ENCODE measurements around the gene DDX1. TPM values are rescaled to one million over a fixed set of nuclear protein-coding genes. Genes with fewer than 3 reads are reported as not detected.

DDX1 gene
- total RNA-seq, 1 donor from 2014 or later: 114 TPM

DNA sequence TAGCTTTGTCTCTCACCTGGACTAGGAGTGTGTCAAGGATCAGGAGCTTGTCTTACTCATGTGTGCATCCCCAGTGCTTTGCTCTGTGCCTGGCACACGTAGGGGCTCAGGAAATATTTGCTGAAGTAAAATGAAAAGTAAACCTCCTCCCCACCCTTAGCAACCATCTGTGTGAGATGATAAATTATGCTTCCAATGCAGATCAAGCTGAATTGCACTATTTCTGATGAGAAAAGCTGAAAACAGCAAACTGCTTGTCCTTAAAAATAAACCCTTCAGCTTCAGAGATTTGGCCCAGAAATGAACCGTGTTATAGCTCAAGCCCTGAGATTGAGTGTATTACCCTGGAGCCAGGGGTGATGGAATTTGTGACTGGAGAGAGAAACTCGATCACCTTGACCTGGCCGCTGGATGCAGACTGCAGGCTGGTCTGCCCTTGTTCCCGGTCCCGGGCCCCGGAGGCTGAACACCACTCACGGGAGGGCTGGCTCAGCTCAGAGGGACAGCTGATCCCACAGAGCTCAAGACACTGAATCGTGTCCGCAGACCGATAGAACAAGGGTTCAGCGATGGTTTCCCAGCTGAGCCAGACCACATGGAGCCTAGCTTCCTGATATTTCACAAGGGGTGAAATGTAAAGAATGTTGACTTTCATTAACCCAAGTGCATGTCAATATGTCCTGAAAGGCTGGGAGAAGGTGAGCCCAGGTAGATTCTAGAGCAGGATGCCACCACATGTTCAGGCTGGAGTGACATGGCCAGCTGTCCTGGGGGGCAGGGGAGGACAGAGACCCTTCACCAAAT is 50.5 kb downstream of the DDX1 start:
- no peak for DNase-seq (ENCODE audit: low spot score in 2 of 2)
- no peak for FAIRE-seq

- no peak for FAIRE-seq
Observed at GRCh38 chr2:15642815-15643500, 51.3 kb downstream of the DDX1 start.

GRCh38 chr2:15643791-15644585 is 52.3 kb downstream of the DDX1 start:
- DNase-seq (ENCODE audit: low spot score in 2 of 2): no peak

More at GRCh38 chr2:15642815-15643500, 51.3 kb downstream of the DDX1 start:
- no peak for DNase-seq (ENCODE audit: low spot score in 2 of 2)

GRCh38 chr2:15645300-15645699 is 53.6 kb downstream of the DDX1 start:
- no peak for DNase-seq (ENCODE audit: low spot score in 2 of 2)
- no peak for FAIRE-seq

More at GRCh38 chr2:15643791-15644585, 52.3 kb downstream of the DDX1 start:
- no peak for FAIRE-seq

GRCh38 chr2:15645720-15646385 is 54.2 kb downstream of the DDX1 start:
- DNase-seq (ENCODE audit: low spot score in 2 of 2) (no peak), FAIRE-seq (no peak)

GRCh38 chr2:15646661-15647060 is 55.0 kb downstream of the DDX1 start:
- FAIRE-seq (no peak), DNase-seq (ENCODE audit: low spot score in 2 of 2) (no peak)

- FAIRE-seq (no peak), DNase-seq (ENCODE audit: low spot score in 2 of 2) (no peak)
Observed at GRCh38 chr2:15647622-15648590, 56.2 kb downstream of the DDX1 start.

DNA sequence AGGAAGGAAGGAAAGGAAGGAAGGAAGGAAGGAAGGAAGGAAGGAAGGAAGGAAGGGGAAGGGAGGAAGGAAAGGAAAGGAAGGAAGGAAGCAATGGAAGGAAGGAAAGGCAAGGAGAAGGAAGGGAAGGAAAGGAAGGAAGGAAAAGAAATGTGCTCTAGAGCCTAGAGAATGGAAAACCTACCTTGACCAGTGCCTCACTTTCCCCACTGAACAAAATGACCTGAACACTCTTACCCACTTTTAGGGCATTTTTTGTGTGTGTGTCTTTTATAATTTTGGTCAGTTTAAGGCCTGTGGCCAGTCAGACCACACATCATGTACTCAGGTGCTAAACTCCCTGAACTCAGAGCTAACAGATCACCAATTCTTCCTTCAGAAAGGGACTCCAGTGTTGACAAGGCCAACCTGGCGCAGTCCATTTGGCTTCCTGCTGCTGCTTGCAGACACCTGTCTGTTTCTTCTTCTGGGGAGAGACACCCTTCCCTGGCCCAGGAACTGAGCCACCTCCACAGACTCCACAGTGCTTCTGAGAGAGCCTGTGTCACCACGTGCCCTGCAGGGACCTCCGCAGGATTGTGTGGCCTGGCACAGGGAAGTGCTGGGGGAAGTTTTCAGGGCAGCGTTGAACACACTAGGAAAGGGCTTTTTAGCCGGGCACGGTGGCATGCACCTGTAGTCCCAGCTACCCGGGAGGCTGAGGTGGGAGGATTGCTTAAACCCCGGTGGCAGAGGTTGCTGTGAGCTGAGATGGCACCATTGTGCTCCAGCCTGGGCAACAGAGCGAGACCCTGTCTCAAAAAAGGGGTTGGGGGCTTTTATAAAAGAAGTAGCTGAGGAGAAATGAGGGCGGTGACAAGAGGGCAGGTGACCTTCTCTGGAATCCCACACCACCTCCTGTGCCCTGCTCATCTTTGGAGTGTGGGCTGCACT is 57.2 kb downstream of the DDX1 start:
- FAIRE-seq: no peak
- DNase-seq (ENCODE audit: low spot score in 2 of 2): no peak

DNA sequence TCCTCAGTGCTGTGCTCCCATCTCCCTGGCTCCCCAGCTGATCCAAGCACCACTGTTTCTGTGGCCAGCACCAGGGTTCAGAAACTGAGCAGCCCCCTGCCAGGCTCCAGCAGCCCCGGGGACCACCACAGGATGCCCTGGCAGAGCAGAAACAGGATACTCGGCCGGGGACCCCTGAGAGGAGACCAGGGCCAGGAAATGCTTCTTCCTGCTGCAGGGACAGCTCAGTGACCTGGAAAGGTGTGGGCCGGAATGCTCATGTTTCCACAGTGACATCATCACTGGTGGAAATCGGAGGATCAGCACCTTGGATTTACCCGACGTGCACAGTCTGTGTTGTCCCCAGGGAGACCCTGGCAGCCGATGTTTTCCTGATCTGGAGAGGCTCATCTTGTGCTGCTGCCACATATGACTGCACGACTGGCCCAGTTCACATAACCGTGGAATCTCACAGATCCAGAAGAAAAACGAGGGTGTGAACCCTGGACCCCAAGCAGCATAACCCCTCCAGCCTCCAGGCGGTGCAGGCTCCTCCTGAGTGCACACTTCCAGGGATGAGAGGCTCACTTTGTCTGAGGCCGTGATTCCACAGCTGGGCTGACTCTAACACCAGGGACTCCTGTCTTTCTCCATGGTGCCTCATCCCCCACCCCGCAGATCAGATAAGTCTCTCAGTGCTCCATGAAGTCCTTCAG is 58.0 kb downstream of the DDX1 start:
- DNase-seq (ENCODE audit: low spot score in 2 of 2): no peak
- FAIRE-seq: no peak

GRCh38 chr2:15650616-15651366 is 59.1 kb downstream of the DDX1 start:
- DNase-seq (ENCODE audit: low spot score in 2 of 2) (no peak), FAIRE-seq (no peak)

- no peak for DNase-seq (ENCODE audit: low spot score in 2 of 2)
- FAIRE-seq: no peak
Observed at GRCh38 chr2:15651367-15651727, 59.7 kb downstream of the DDX1 start.

GRCh38 chr2:15652252-15652651 is 60.6 kb downstream of the DDX1 start:
- DNase-seq (ENCODE audit: low spot score in 2 of 2): no peak
- FAIRE-seq: no peak

GRCh38 chr2:15652801-15653200 is 61.1 kb downstream of the DDX1 start:
- FAIRE-seq (no peak), DNase-seq (ENCODE audit: low spot score in 2 of 2) (no peak)

GRCh38 chr2:15653806-15654726 is 62.4 kb downstream of the DDX1 start:
- FAIRE-seq: no peak
- DNase-seq (ENCODE audit: low spot score in 2 of 2): no peak

DNA sequence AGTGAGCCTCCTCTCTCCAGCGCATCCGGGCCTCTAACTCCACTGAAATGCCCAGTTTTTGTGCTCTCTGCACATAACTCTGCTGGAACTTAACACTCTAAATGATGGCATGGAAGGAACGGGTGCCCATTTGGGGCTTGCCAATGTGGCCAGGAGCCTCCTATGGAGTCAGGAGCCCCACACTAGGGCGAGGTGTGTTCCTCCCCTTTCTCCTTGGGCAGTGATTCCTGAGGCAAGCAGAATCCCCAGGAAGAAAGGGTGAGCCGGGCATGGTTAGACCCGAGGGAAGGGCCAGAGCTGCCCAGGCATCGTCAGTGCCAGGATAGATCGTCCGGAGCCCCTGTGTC is 63.0 kb downstream of the DDX1 start:
- FAIRE-seq (no peak), DNase-seq (ENCODE audit: low spot score in 2 of 2) (no peak)
